OCI-LY1 (cell line): ENCODE data around the gene NMT1.

Experiments used
- H2AFZ ChIP-seq: fragments of 200-600 bp; sonication (generic), shearing (Covaris generic); 2 replicates; pipeline ENCODE4 v1.6.0; 2014; ENCODE audit warnings: antibody characterized with exemption, mild to moderate bottlenecking, low read length
- H3F3A ChIP-seq: fragments of 200-600 bp; sonication (generic), shearing (Covaris generic); 2 replicates; pipeline ENCODE4 v1.6.0; 2014; ENCODE audit warnings: mild to moderate bottlenecking, antibody characterized with exemption, low read length, moderate library complexity; ENCODE audit not compliant: insufficient read depth
- H3K27ac ChIP-seq: fragments of 200-600 bp; sonication (generic); 2 replicates; pipeline ENCODE4 v1.5.1; 2014; ENCODE audit warnings: low read length, mixed run types, mild to moderate bottlenecking, low read depth; ENCODE audit not compliant: poor library complexity, severe bottlenecking
- H3K27me3 ChIP-seq: fragments of 200-600 bp; sonication (generic); 2 replicates; pipeline ENCODE4 v1.6.0; 2014; ENCODE audit warnings: antibody characterized with exemption, mild to moderate bottlenecking, low read length, moderate library complexity; ENCODE audit not compliant: insufficient read depth
- H3K36me3 ChIP-seq: fragments of 200-600 bp; sonication (generic); 2 replicates; pipeline ENCODE4 v1.6.1; 2014; ENCODE audit warnings: mild to moderate bottlenecking, antibody characterized with exemption, low read length, moderate library complexity, mixed read lengths; ENCODE audit not compliant: insufficient read depth
- H3K4me1 ChIP-seq: fragments of 200-600 bp; sonication (generic); 2 replicates; pipeline ENCODE4 v1.5.1; 2014; ENCODE audit warnings: mild to moderate bottlenecking, low read length, moderate library complexity; ENCODE audit not compliant: insufficient read depth, severe bottlenecking
- H3K4me2 ChIP-seq: fragments of 200-600 bp; sonication (generic), shearing (Covaris generic); 2 replicates; pipeline ENCODE4 v1.6.1; 2014; ENCODE audit warnings: low read length
- H3K4me3 ChIP-seq: fragments of 200-600 bp; sonication (generic); 2 replicates; pipeline ENCODE4 v1.5.1; 2014; ENCODE audit warnings: low read length, low read depth, mild to moderate bottlenecking, mixed read lengths; ENCODE audit not compliant: poor library complexity, severe bottlenecking
- H3K79me2 ChIP-seq: fragments of 200-600 bp; shearing (Covaris generic); 2 replicates; pipeline ENCODE4 v1.6.1; 2016; ENCODE audit warnings: mixed run types, low read length, mixed read lengths; ENCODE audit not compliant: insufficient read depth
- H3K9ac ChIP-seq: fragments of 200-600 bp; sonication (generic), shearing (Covaris generic); 2 replicates; pipeline ENCODE4 v1.6.1; 2014; ENCODE audit warnings: mild to moderate bottlenecking, low read length, mixed read lengths
- H3K9me2 ChIP-seq: fragments of 200-600 bp; sonication (generic), shearing (Covaris generic); 2 replicates; pipeline ENCODE4 v1.6.1; 2014; ENCODE audit warnings: low read depth, mild to moderate bottlenecking, low read length, mixed read lengths
- H3K9me3 ChIP-seq: fragments of 200-600 bp; shearing (Covaris generic); 2 replicates; pipeline ENCODE4 v1.6.1; 2014; ENCODE audit warnings: low read length, mixed read lengths
- H4K20me1 ChIP-seq: fragments of 200-600 bp; sonication (generic), shearing (Covaris generic); 2 replicates; pipeline ENCODE4 v1.6.0; 2016; ENCODE audit warnings: mild to moderate bottlenecking, low read length; ENCODE audit not compliant: insufficient read depth
- CTCF ChIP-seq: fragments of 200-600 bp; sonication (generic), shearing (Covaris generic); IDR thresholded peaks from 2 replicates; pipeline ENCODE4 v1.5.1; 2017; ENCODE audit warnings: mild to moderate bottlenecking, antibody characterized with exemption, low read length, moderate library complexity, mixed read lengths
- EZH2 ChIP-seq: fragments of 200-600 bp; sonication (generic), shearing (Covaris generic); IDR thresholded peaks from 2 replicates; pipeline ENCODE4 v1.8.0; 2017; ENCODE audit warnings: borderline replicate concordance, mixed run types, mild to moderate bottlenecking, antibody characterized with exemption, low read length, moderate library complexity, mixed read lengths

NMT1 gene

GRCh38 chr17:45081047-45081703 lies 20.1 kb downstream of the NMT1 start:
- peaks cover 7% of the 10 kb centered on the region for H3K4me1 ChIP-seq
- H3K27ac ChIP-seq: no peak overlapping the region
- no peak overlapping the region for H3K9ac ChIP-seq
- H3K79me2 ChIP-seq: peaks cover 28% of the 10 kb centered on the region
- no peaks in the 10 kb centered on the region for H3F3A ChIP-seq
- no peak overlapping the region for H3K4me2 ChIP-seq
- H3K27me3 ChIP-seq: no peaks in the 10 kb centered on the region
- no peaks in the 10 kb centered on the region for H3K9me3 ChIP-seq
- no peak overlapping the region for H2AFZ ChIP-seq
- H3K4me3 ChIP-seq: no peak overlapping the region
- TF ChIP-seq EZH2 (no peak), CTCF (no peak)
- peaks cover 92% of the 10 kb centered on the region for H3K36me3 ChIP-seq
- H3K9me2 ChIP-seq: no peaks in the 10 kb centered on the region
- H4K20me1 ChIP-seq: no peaks in the 10 kb centered on the region

DNA sequence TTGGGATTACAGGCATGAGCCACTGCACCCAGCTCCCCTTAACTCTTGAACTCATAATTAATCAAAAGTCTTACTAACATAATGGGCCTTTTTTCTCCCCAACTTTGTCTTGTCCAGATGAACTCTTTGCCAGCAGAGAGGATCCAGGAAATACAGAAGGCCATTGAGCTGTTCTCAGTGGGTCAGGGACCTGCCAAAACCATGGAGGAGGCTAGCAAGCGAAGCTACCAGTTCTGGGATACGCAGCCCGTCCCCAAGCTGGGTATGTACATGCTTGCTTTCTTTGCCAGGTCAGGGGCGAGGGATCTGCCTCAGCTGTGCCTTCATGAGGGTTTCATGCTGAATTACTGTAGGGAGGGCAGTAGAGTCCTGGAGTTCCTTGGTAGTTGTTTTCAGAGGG lies 25.3 kb downstream of the NMT1 start:
- no peaks in the 10 kb centered on the region for H3K9me3 ChIP-seq
- H3K79me2 ChIP-seq: no peaks in the 10 kb centered on the region
- no peaks in the 10 kb centered on the region for H3K27me3 ChIP-seq
- no peak for TF ChIP-seq EZH2
- TF ChIP-seq CTCF: no peak
- no peak overlapping the region for H3K27ac ChIP-seq
- no peaks in the 10 kb centered on the region for H3K9me2 ChIP-seq
- H3F3A ChIP-seq: no peaks in the 10 kb centered on the region
- H2AFZ ChIP-seq: no peak overlapping the region
- H3K4me2 ChIP-seq: no peak overlapping the region
- H3K9ac ChIP-seq: no peak overlapping the region
- peaks cover 98% of the 10 kb centered on the region for H3K36me3 ChIP-seq
- no peaks in the 10 kb centered on the region for H4K20me1 ChIP-seq
- no peak overlapping the region for H3K4me3 ChIP-seq
- H3K4me1 ChIP-seq: no peaks in the 10 kb centered on the region

- no peaks in the 10 kb centered on the region for H3F3A ChIP-seq
- peaks cover 98% of the 10 kb centered on the region for H3K36me3 ChIP-seq
- no peaks in the 10 kb centered on the region for H3K79me2 ChIP-seq
- H3K9me3 ChIP-seq: no peaks in the 10 kb centered on the region
- no peak overlapping the region for H3K4me3 ChIP-seq
- no peaks in the 10 kb centered on the region for H3K27me3 ChIP-seq
- no peak overlapping the region for H3K27ac ChIP-seq
- no peaks in the 10 kb centered on the region for H4K20me1 ChIP-seq
- no peaks in the 10 kb centered on the region for H3K9me2 ChIP-seq
- H2AFZ ChIP-seq: no peak overlapping the region
- H3K4me1 ChIP-seq: no peaks in the 10 kb centered on the region
- H3K9ac ChIP-seq: no peak overlapping the region
- no peak overlapping the region for H3K4me2 ChIP-seq
- TF ChIP-seq EZH2 (no peak), CTCF (no peak)
These were observed 25.9 kb downstream of the NMT1 start for GRCh38 chr17:45086865-45087503.
